WTC11 (cell line): ENCODE data around the gene H19.

Source experiments
- ATF2 ChIP-seq: sonication (generic); formaldehyde crosslinking; IDR thresholded peaks from 2 replicates; pipeline ENCODE4 v1.8.1; 2022; ENCODE audit warnings: low read depth, missing genetic modification reagents, borderline replicate concordance
- CREM ChIP-seq: sonication (generic); formaldehyde crosslinking; IDR thresholded peaks from 2 replicates; pipeline ENCODE4 v1.8.1; 2022; ENCODE audit warnings: mild to moderate bottlenecking, missing genetic modification reagents, moderate library complexity
- CTCF ChIP-seq: fragments of 200-600 bp; IDR thresholded peaks from 2 replicates; pipeline ENCODE4 v1.8.0; 2022; ENCODE audit warnings: antibody characterized with exemption
- TCF7 ChIP-seq: sonication (generic); formaldehyde crosslinking; IDR thresholded peaks from 2 replicates; pipeline ENCODE4 v1.8.0; 2022; ENCODE audit warnings: mild to moderate bottlenecking, low read depth, missing genetic modification reagents, moderate library complexity

- no peak for TF ChIP-seq ATF2 (CRISPR knock-in tag)
- no peak for TF ChIP-seq CTCF
- no peak for TF ChIP-seq TCF7
- TF ChIP-seq CREM (CRISPR knock-in tag), result no peak
Observed at GRCh38 chr11:1964348-1964747, 33.3 kb downstream of the H19 start.
